GM10847 (cell line): ENCODE measurements around the gene ZNF134.

Experiments used
- POLR2A ChIP-seq: IDR thresholded peaks from 2 replicates; pipeline ENCODE4 v1.6.1; 2011; ENCODE audit not compliant: insufficient read length; ENCODE audit errors: extremely low read depth

ZNF134 gene

GRCh38 chr19:57615346-57615745 lies 1.3 kb downstream of the ZNF134 start:
- TF ChIP-seq POLR2A = no peak

- TF ChIP-seq POLR2A = no peak
These were observed 6.8 kb downstream of the ZNF134 start for GRCh38 chr19:57620673-57621348.

- no peak for TF ChIP-seq POLR2A
These were observed 9.0 kb downstream of the ZNF134 start for GRCh38 chr19:57623091-57623490.

GRCh38 chr19:57632987-57633831 lies 19.2 kb downstream of the ZNF134 start, which contains the start of gene ZNF211:
ZNF211 (plus strand) TSS chr19:57633168; CDS start chr19:57633347, 179 bp downstream.
- peak; percentile 68 for TF ChIP-seq POLR2A

GRCh38 chr19:57633832-57634131 lies 19.7 kb downstream of the ZNF134 start:
- no peak for TF ChIP-seq POLR2A

- no peak for TF ChIP-seq POLR2A
These were observed 23.3 kb downstream of the ZNF134 start for GRCh38 chr19:57637379-57637778.

- TF ChIP-seq POLR2A = no peak
These were observed 27.7 kb downstream of the ZNF134 start for GRCh38 chr19:57641715-57642234.

GRCh38 chr19:57642396-57643046 lies 28.5 kb downstream of the ZNF134 start:
- TF ChIP-seq POLR2A = no peak

GRCh38 chr19:57643734-57644133 lies 29.7 kb downstream of the ZNF134 start:
- no peak for TF ChIP-seq POLR2A

GRCh38 chr19:57648331-57649003 lies 34.4 kb downstream of the ZNF134 start:
- TF ChIP-seq POLR2A = no peak

- no peak for TF ChIP-seq POLR2A
These were observed 37.6 kb downstream of the ZNF134 start for GRCh38 chr19:57651654-57651996.

GRCh38 chr19:57653689-57654088 lies 39.6 kb downstream of the ZNF134 start:
- TF ChIP-seq POLR2A = no peak

GRCh38 chr19:57655443-57655842 lies 41.4 kb downstream of the ZNF134 start:
- no peak for TF ChIP-seq POLR2A

GRCh38 chr19:57656346-57656745 lies 42.3 kb downstream of the ZNF134 start:
- TF ChIP-seq POLR2A = no peak
